ENCODE measurements around the gene KRT35.

DNA sequence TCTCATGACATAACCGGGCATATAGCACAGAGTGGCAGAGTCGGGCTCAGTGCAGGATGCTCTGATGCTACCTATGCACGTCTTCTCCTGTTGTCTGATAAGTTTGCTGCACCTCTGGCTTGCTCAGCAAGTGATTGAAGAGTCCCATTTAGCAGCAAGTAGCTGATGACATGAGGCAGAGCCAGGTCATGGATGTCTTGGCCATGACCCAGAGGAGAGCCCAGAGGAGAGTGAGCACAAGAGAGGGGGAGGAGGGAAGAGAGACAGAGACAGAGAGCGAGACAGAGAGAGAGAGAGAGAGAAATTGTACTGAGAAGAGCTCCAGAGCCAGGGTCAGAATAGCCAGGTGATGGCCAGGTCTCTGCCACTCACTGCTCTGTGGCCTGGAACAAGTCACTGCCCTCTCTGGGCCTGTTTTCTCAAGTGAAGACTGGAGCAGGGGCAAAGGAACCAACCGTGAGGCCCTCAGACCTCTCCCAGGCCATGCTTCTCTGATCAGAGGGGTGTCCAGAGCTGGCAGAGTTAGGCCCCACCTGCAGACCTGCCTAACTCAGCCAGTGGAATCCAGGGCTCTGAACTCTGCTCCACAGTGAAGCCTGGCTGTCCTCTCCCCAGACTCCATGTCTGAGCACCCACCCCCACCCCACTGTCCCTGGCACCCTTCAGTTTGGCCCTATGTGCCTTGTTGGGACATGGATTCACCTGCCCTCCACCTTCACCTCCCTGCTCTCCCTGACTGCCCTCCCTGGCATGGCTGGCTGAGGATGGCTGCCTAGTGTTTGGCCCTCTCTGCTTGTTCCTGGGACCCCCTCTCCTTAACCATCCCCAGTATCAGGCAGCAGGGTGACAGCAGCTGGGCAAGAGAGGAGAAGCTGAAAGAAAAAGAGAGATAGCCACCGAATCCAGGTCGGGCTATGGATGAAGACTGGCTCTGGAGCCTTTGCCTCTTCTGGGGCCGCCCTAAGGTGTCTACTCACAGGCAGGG, 4.3 kb upstream of the KRT35 start:
- TF ChIP-seq, protein P1, sequence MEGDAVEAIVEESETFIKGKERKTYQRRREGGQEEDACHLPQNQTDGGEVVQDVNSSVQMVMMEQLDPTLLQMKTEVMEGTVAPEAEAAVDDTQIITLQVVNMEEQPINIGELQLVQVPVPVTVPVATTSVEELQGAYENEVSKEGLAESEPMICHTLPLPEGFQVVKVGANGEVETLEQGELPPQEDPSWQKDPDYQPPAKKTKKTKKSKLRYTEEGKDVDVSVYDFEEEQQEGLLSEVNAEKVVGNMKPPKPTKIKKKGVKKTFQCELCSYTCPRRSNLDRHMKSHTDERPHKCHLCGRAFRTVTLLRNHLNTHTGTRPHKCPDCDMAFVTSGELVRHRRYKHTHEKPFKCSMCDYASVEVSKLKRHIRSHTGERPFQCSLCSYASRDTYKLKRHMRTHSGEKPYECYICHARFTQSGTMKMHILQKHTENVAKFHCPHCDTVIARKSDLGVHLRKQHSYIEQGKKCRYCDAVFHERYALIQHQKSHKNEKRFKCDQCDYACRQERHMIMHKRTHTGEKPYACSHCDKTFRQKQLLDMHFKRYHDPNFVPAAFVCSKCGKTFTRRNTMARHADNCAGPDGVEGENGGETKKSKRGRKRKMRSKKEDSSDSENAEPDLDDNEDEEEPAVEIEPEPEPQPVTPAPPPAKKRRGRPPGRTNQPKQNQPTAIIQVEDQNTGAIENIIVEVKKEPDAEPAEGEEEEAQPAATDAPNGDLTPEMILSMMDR (IDR thresholded peaks at IDR 0.05): no peak
- TF ChIP-seq POLR2A (IDR thresholded peaks at IDR 0.05): no peak
